GM23248 (cell line): ENCODE data around the gene CYB5A.

Experiments used
- EZH2 ChIP-seq: fragments of 200-600 bp; sonication (generic); IDR thresholded peaks from 2 replicates; pipeline ENCODE4 v1.6.1; 2018; ENCODE audit warnings: antibody characterized with exemption, mild to moderate bottlenecking; ENCODE audit not compliant: insufficient read depth, poor library complexity, severe bottlenecking
- EZH2phosphoT487 ChIP-seq: fragments of 200-600 bp; sonication (generic); IDR thresholded peaks from 2 replicates; pipeline ENCODE4 v1.6.1; 2018; ENCODE audit warnings: antibody characterized with exemption, moderate library complexity, mild to moderate bottlenecking, low read depth; ENCODE audit not compliant: insufficient read depth

DNA sequence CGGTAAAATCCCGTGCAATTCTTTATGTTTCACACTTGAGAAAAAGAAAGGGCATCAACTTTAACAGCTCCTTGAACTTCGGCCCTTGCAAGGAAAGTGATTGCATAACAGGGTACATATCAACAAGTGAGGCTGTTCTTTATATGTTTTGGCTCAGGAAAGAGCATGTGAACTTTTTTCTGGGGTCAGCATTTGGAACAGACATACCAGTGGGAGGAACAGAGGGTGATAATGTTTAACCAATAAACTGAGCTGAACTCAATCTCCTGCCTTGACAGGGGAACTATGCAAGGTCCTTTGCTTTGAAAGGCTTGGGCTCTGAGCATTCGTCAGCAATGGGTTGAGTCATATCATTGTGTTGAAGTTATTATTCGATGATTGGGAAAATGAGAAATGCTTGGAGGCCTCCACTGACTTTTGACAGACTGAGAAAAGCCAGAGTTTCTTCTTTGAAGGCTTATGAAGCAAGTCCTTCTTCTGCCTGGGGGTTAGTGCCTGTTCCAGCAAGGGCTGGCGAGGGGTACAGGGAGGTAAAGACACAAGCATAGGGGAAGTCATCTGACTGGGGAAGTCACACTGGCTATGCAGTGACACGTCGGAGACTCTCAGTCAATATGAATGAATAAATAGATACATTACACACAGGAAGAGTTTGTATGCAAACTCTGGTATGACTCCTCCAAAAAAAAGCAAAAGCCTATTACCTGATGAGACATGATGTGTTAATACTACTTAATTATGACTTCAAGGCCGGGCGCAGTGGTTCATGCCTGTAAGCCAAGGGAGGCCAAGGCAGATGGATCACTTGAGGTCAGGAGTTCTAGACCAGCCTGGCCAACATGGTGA lies 57.2 kb downstream of the CYB5A start:
- no peak for TF ChIP-seq EZH2
- no peak for TF ChIP-seq EZH2phosphoT487
